ENCODE data around the gene WNT2.
"Not testable (repeated sequence)": the region's sequence is repeated elsewhere in the genome, so short reads cannot be mapped to it uniquely, and the experiment has no call there.

Gene WNT2

GRCh38 chr7:117300506-117300905 is 22.4 kb downstream of the WNT2 start:
- not testable (repeated sequence) for DNase-seq

GRCh38 chr7:117297606-117298005 is 25.3 kb downstream of the WNT2 start:
- DNase-seq, result no peak

GRCh38 chr7:117296066-117296465 is 26.8 kb downstream of the WNT2 start:
- DNase-seq, result no peak

GRCh38 chr7:117285826-117286225 is 37.0 kb downstream of the WNT2 start:
- DNase-seq, result no peak

GRCh38 chr7:117284692-117285091 is 38.2 kb downstream of the WNT2 start:
- no peak for DNase-seq

- no peak for DNase-seq
These were observed 39.1 kb downstream of the WNT2 start for GRCh38 chr7:117283779-117284178.

GRCh38 chr7:117283371-117283770 is 39.5 kb downstream of the WNT2 start:
- no peak for DNase-seq

GRCh38 chr7:117282239-117282812 is 40.5 kb downstream of the WNT2 start:
- no peak for DNase-seq

- no peak for DNase-seq
These were observed 41.3 kb downstream of the WNT2 start for GRCh38 chr7:117281562-117281961.

GRCh38 chr7:117279931-117280557 is 42.8 kb downstream of the WNT2 start:
- no peak for DNase-seq

GRCh38 chr7:117279203-117279602 is 43.7 kb downstream of the WNT2 start:
- no peak for DNase-seq

GRCh38 chr7:117278040-117278439 is 44.8 kb downstream of the WNT2 start:
- no peak for DNase-seq

GRCh38 chr7:117277576-117277975 is 45.3 kb downstream of the WNT2 start:
- DNase-seq, result no peak

GRCh38 chr7:117274951-117275350 is 47.9 kb downstream of the WNT2 start:
- no peak for DNase-seq

GRCh38 chr7:117273814-117274225 is 49.0 kb downstream of the WNT2 start:
- no peak for DNase-seq

GRCh38 chr7:117273325-117273724 is 49.5 kb downstream of the WNT2 start:
- no peak for DNase-seq

GRCh38 chr7:117272017-117272759 is 50.7 kb downstream of the WNT2 start:
- DNase-seq, result no peak

- no peak for DNase-seq
These were observed 51.3 kb downstream of the WNT2 start for GRCh38 chr7:117271566-117271965.

GRCh38 chr7:117270371-117270770 is 52.5 kb downstream of the WNT2 start:
- DNase-seq, result no peak

GRCh38 chr7:117269886-117270285 is 53.0 kb downstream of the WNT2 start:
- no peak for DNase-seq

GRCh38 chr7:117269417-117269816 is 53.4 kb downstream of the WNT2 start:
- no peak for DNase-seq

GRCh38 chr7:117264716-117265115 is 58.1 kb downstream of the WNT2 start:
- DNase-seq, result no peak

- DNase-seq, result no peak
These were observed 60.3 kb downstream of the WNT2 start for GRCh38 chr7:117262546-117262945.

GRCh38 chr7:117259615-117260014 is 63.2 kb downstream of the WNT2 start:
- DNase-seq, result no peak

Data from NCI-H510A treated with DMSO at 0.1 percent for 48 hours (cell line).